Measurements from ENCODE around the gene TMIGD3. TPM values are rescaled to one million over a fixed set of nuclear protein-coding genes. Genes with fewer than 3 reads are reported as not detected.

TMIGD3 gene
- total RNA-seq, 2 experiments from 2014 or later, result not detected

GRCh38 chr1:111487133-111487532 is 16.3 kb downstream of the TMIGD3 start:
- Mint-ChIP-seq H3K4me3 (no peak overlapping the region), H3K4me1 (no peaks in the 10 kb centered on the region), H3K36me3 (ENCODE audit: low read depth) (no peaks in the 10 kb centered on the region), H3K9me3 (ENCODE audit: low read depth) (no peaks in the 10 kb centered on the region), H3K27me3 (no peaks in the 10 kb centered on the region), H3K27ac (no peak overlapping the region)
- CTCF ChIA-PET, result interaction anchor here (0.6 kb wide), 1 partner anchor 409 kb away, joined by 3 read pairs; no protein-coding TSS in a partner anchor
- POLR2A ChIA-PET, result no interaction called here
- DNase-seq, result no peak
- intact Hi-C loops (cut with DNase I, micrococcal nuclease), result no loop called here
- ATAC-seq, result no peak

GRCh38 chr1:111486431-111486830 is 17.0 kb downstream of the TMIGD3 start:
- peaks cover 4% of the 10 kb centered on the region for H3K4me1 Mint-ChIP-seq
- no peaks in the 10 kb centered on the region for H3K27me3 Mint-ChIP-seq
- H3K9me3 Mint-ChIP-seq (ENCODE audit: low read depth), result no peaks in the 10 kb centered on the region
- CTCF ChIA-PET, result interaction anchor here (1.3 to 1.6 kb wide), 2 partner anchors 9 to 53 kb away, joined by 3 to 8 read pairs; no protein-coding TSS in a partner anchor
- POLR2A ChIA-PET, result no interaction called here
- no peak overlapping the region for H3K27ac Mint-ChIP-seq
- H3K36me3 Mint-ChIP-seq (ENCODE audit: low read depth), result no peaks in the 10 kb centered on the region
- no peak for DNase-seq
- no peak for ATAC-seq
- H3K4me3 Mint-ChIP-seq, result no peak overlapping the region
- intact Hi-C loops (cut with DNase I, micrococcal nuclease), result no loop called here

GRCh38 chr1:111484391-111485026 is 18.9 kb downstream of the TMIGD3 start:
- CTCF ChIA-PET, result interaction anchor here (1.2 to 1.8 kb wide), 3 partner anchors 10 to 230 kb away, joined by 4 to 8 read pairs (median 6); no protein-coding TSS in a partner anchor
- Mint-ChIP-seq H3K9me3 (ENCODE audit: low read depth) (no peaks in the 10 kb centered on the region), H3K4me1 (peaks cover 5% of the 10 kb centered on the region), H3K4me3 (no peak overlapping the region), H3K27me3 (no peaks in the 10 kb centered on the region), H3K36me3 (ENCODE audit: low read depth) (no peaks in the 10 kb centered on the region), H3K27ac (no peak overlapping the region)
- POLR2A ChIA-PET, result no interaction called here
- ATAC-seq (no peak), DNase-seq (no peak)
- intact Hi-C loops (cut with DNase I, micrococcal nuclease), result no loop called here

GRCh38 chr1:111483876-111484275 is 19.6 kb downstream of the TMIGD3 start:
- ATAC-seq, result no peak
- no peaks in the 10 kb centered on the region for H3K9me3 Mint-ChIP-seq (ENCODE audit: low read depth)
- no peaks in the 10 kb centered on the region for H3K36me3 Mint-ChIP-seq (ENCODE audit: low read depth)
- ChIA-PET POLR2A (no interaction called here), CTCF (interaction anchor here (1.8 to 3.7 kb wide), 2 partner anchors 24 to 263 kb away, joined by 4 to 24 read pairs; no protein-coding TSS in a partner anchor)
- no peaks in the 10 kb centered on the region for H3K27me3 Mint-ChIP-seq
- H3K4me3 Mint-ChIP-seq, result no peak overlapping the region
- no peak overlapping the region for H3K27ac Mint-ChIP-seq
- intact Hi-C loops (cut with DNase I, micrococcal nuclease), result no loop called here
- no peak for DNase-seq
- peaks cover 5% of the 10 kb centered on the region for H3K4me1 Mint-ChIP-seq

- ATAC-seq, result no peak
- ChIA-PET POLR2A (no interaction called here), CTCF (interaction anchor here (1.2 to 9.6 kb wide), 4 partner anchors 11 to 264 kb away, joined by 3 to 71 read pairs (median 14); no protein-coding TSS in a partner anchor)
- H3K36me3 Mint-ChIP-seq (ENCODE audit: low read depth), result peaks cover 3% of the 10 kb centered on the region
- H3K4me1 Mint-ChIP-seq, result peaks cover 9% of the 10 kb centered on the region
- H3K27me3 Mint-ChIP-seq, result no peaks in the 10 kb centered on the region
- intact Hi-C loops (cut with DNase I, micrococcal nuclease), result no loop called here
- no peak overlapping the region for H3K27ac Mint-ChIP-seq
- H3K9me3 Mint-ChIP-seq (ENCODE audit: low read depth), result no peaks in the 10 kb centered on the region
- no peak overlapping the region for H3K4me3 Mint-ChIP-seq
- DNase-seq, result no peak
These were observed 20.3 kb downstream of the TMIGD3 start for GRCh38 chr1:111483166-111483565.

GRCh38 chr1:111481387-111482221 is 21.8 kb downstream of the TMIGD3 start:
- peak; percentile 80 for ATAC-seq
- POLR2A ChIA-PET, result interaction anchor here (0.6 kb wide), 1 partner anchor 11 kb away, joined by 3 read pairs; no protein-coding TSS in a partner anchor
- Mint-ChIP-seq H3K27ac (no peak overlapping the region), H3K27me3 (no peaks in the 10 kb centered on the region), H3K4me1 (peaks cover 24% of the 10 kb centered on the region), H3K4me3 (no peak overlapping the region), H3K9me3 (ENCODE audit: low read depth) (no peaks in the 10 kb centered on the region), H3K36me3 (ENCODE audit: low read depth) (peaks cover 12% of the 10 kb centered on the region)
- intact Hi-C loops (cut with DNase I, micrococcal nuclease), result loop anchor here (1.0 to 2.0 kb wide), 4 partner anchors 26 to 288 kb away; partner anchors contain the start of gene DDX20 (in 1 of the 2)
- CTCF ChIA-PET, result interaction anchor here (0.6 to 9.6 kb wide), 21 partner anchors 12 to 287 kb away, joined by 3 to 71 read pairs (median 4); partner anchors contain the start of genes ADORA3 and TMIGD3
- DNase-seq, result peak; percentile 83

- H3K27me3 Mint-ChIP-seq, result no peaks in the 10 kb centered on the region
These were observed 22.8 kb downstream of the TMIGD3 start for GRCh38 chr1:111480674-111481073.

GRCh38 chr1:111476761-111477309 is 26.6 kb downstream of the TMIGD3 start:
- Mint-ChIP-seq H3K4me1 (peaks cover 61% of the 10 kb centered on the region), H3K36me3 (ENCODE audit: low read depth) (peaks cover 20% of the 10 kb centered on the region), H3K4me3 (peak overlapping the region; percentile 35), H3K27ac (peak overlapping the region; percentile 85), H3K9me3 (ENCODE audit: low read depth) (no peaks in the 10 kb centered on the region), H3K27me3 (no peaks in the 10 kb centered on the region)
- CTCF ChIA-PET, result interaction anchor here (0.7 to 9.6 kb wide), 11 partner anchors 14 to 292 kb away, joined by 3 to 71 read pairs (median 4); no protein-coding TSS in a partner anchor
- ATAC-seq, result peak; percentile 67
- peak; percentile 64 for DNase-seq
- POLR2A ChIA-PET, result interaction anchor here (1.2 kb wide), 1 partner anchor 21 kb away, joined by 4 read pairs; no protein-coding TSS in a partner anchor
- intact Hi-C loops (cut with DNase I, micrococcal nuclease), result loop anchor here (1.0 to 2.0 kb wide), 2 partner anchors 30 kb away; no protein-coding TSS in a partner anchor

More at GRCh38 chr1:111480674-111481073, 22.8 kb downstream of the TMIGD3 start:
- POLR2A ChIA-PET, result interaction anchor here (0.6 kb wide), 1 partner anchor 10 kb away, joined by 3 read pairs; no protein-coding TSS in a partner anchor
- Mint-ChIP-seq H3K36me3 (ENCODE audit: low read depth) (peaks cover 12% of the 10 kb centered on the region), H3K4me3 (no peak overlapping the region), H3K4me1 (peaks cover 34% of the 10 kb centered on the region), H3K27ac (no peak overlapping the region), H3K9me3 (ENCODE audit: low read depth) (no peaks in the 10 kb centered on the region)
- no peak for ATAC-seq
- CTCF ChIA-PET, result interaction anchor here (0.7 to 9.6 kb wide), 12 partner anchors 15 to 893 kb away, joined by 3 to 71 read pairs (median 3); partner anchors contain the start of genes ADORA3, INKA2 and TMIGD3
- no peak for DNase-seq
- intact Hi-C loops (cut with DNase I, micrococcal nuclease), result loop anchor here (1.0 to 2.0 kb wide), 4 partner anchors 27 to 289 kb away; partner anchors contain the start of gene DDX20 (in 1 of the 2)

GRCh38 chr1:111476214-111476613 is 27.2 kb downstream of the TMIGD3 start:
- H3K4me1 Mint-ChIP-seq, result peaks cover 55% of the 10 kb centered on the region
- no peaks in the 10 kb centered on the region for H3K27me3 Mint-ChIP-seq
- peak overlapping the region; percentile 27 for H3K4me3 Mint-ChIP-seq
- peak overlapping the region; percentile 85 for H3K27ac Mint-ChIP-seq
- ChIA-PET POLR2A (interaction anchor here (0.6 to 1.2 kb wide), 4 partner anchors 22 to 117 kb away, joined by 3 to 4 read pairs (median 3); no protein-coding TSS in a partner anchor), CTCF (interaction anchor here (0.8 to 9.6 kb wide), 14 partner anchors 10 to 293 kb away, joined by 3 to 71 read pairs (median 4); no protein-coding TSS in a partner anchor)
- peaks cover 20% of the 10 kb centered on the region for H3K36me3 Mint-ChIP-seq (ENCODE audit: low read depth)
- ATAC-seq (no peak), DNase-seq (no peak)
- intact Hi-C loops (cut with DNase I, micrococcal nuclease), result loop anchor here (1.0 to 2.0 kb wide), 2 partner anchors 31 kb away; no protein-coding TSS in a partner anchor
- H3K9me3 Mint-ChIP-seq (ENCODE audit: low read depth), result no peaks in the 10 kb centered on the region

GRCh38 chr1:111475701-111476100 is 27.7 kb downstream of the TMIGD3 start:
- no peaks in the 10 kb centered on the region for H3K9me3 Mint-ChIP-seq (ENCODE audit: low read depth)
- intact Hi-C loops (cut with DNase I, micrococcal nuclease), result loop anchor here (1.0 to 2.0 kb wide), 3 partner anchors 26 to 32 kb away; partner anchors contain the start of genes ATP5PB (in 1 of the 2) and WDR77 (in 1 of the 2)
- H3K27me3 Mint-ChIP-seq, result no peaks in the 10 kb centered on the region
- POLR2A ChIA-PET, result interaction anchor here (0.6 to 1.2 kb wide), 5 partner anchors 22 to 288 kb away, joined by 3 to 4 read pairs (median 3); no protein-coding TSS in a partner anchor
- H3K4me3 Mint-ChIP-seq, result peak overlapping the region; percentile 27
- ATAC-seq, result peak; percentile 61
- DNase-seq, result peak; percentile 58
- peaks cover 20% of the 10 kb centered on the region for H3K36me3 Mint-ChIP-seq (ENCODE audit: low read depth)
- peak overlapping the region; percentile 85 for H3K27ac Mint-ChIP-seq
- CTCF ChIA-PET, result interaction anchor here (0.5 to 9.6 kb wide), 16 partner anchors 10 to 294 kb away, joined by 3 to 71 read pairs (median 4); no protein-coding TSS in a partner anchor
- H3K4me1 Mint-ChIP-seq, result peaks cover 55% of the 10 kb centered on the region
